Neural crest cell (in vitro differentiated cells): ENCODE data around the gene TTC34. TPM values are rescaled to one million over a fixed set of nuclear protein-coding genes. Genes with fewer than 3 reads are reported as not detected.
A peak's percentile ranks its signal among the peaks of the same experiment; 100 is the strongest.

Experiments used
- DNase-seq: peaks from one replicate; pipeline ENCODE4 v3.0.0; 2021; ENCODE audit warnings: low read depth, mixed read lengths, low spot score
- H3K27ac Mint-ChIP-seq: one replicate; pipeline ENCODE4 v1.8.0; 2021; ENCODE audit warnings: mild to moderate bottlenecking, mixed read lengths; ENCODE audit not compliant: unreplicated experiment
- H3K27me3 Mint-ChIP-seq: 2 replicates; pipeline ENCODE4 v1.8.0; 2021; ENCODE audit warnings: low read depth, mild to moderate bottlenecking, mixed read lengths
- H3K36me3 Mint-ChIP-seq: 2 replicates; pipeline ENCODE4 v1.8.0; 2021; ENCODE audit warnings: low read depth, mild to moderate bottlenecking, mixed read lengths
- H3K4me1 Mint-ChIP-seq: 2 replicates; pipeline ENCODE4 v1.8.0; 2021; ENCODE audit warnings: mixed read lengths
- H3K4me3 Mint-ChIP-seq: one replicate; pipeline ENCODE4 v1.8.0; 2021; ENCODE audit warnings: mild to moderate bottlenecking, mixed read lengths
- H3K9me3 Mint-ChIP-seq: 2 replicates; pipeline ENCODE4 v1.8.0; 2021; ENCODE audit warnings: mixed read lengths
- CTCF ChIP-seq: fragments of 200-600 bp; sonication (generic); conservative IDR thresholded peaks from 2 replicates; pipeline ENCODE4 v1.5.0; 2021; ENCODE audit warnings: antibody characterized with exemption, mild to moderate bottlenecking
- total RNA-seq: library from RNA; stranded (reverse); gene quantifications from 2 replicates; pipeline ENCODE4 v1.2.1, GENCODE V29; 2021

Gene TTC34
- total RNA-seq, 1 donor from 2014 or later = 2.7 TPM

GRCh38 chr1:2640626-2641025, 160.9 kb downstream of the TTC34 start:
- no peak for DNase-seq
- TF ChIP-seq CTCF = no peak
- no peak overlapping the region for H3K27ac Mint-ChIP-seq
- peaks cover 4% of the 10 kb centered on the region for H3K36me3 Mint-ChIP-seq
- no peak overlapping the region for H3K4me3 Mint-ChIP-seq
- peaks cover 4% of the 10 kb centered on the region for H3K4me1 Mint-ChIP-seq
- peaks cover 13% of the 10 kb centered on the region for H3K27me3 Mint-ChIP-seq
- peaks cover 10% of the 10 kb centered on the region for H3K9me3 Mint-ChIP-seq

GRCh38 chr1:2639607-2640521, 161.6 kb downstream of the TTC34 start:
- Mint-ChIP-seq H3K36me3 (peaks cover 4% of the 10 kb centered on the region), H3K27me3 (peaks cover 13% of the 10 kb centered on the region), H3K4me1 (peaks cover 4% of the 10 kb centered on the region), H3K9me3 (peaks cover 10% of the 10 kb centered on the region), H3K4me3 (peak overlapping the region; percentile 49), H3K27ac (no peak overlapping the region)
- TF ChIP-seq CTCF = no peak
- DNase-seq = no peak

- peaks cover 10% of the 10 kb centered on the region for H3K9me3 Mint-ChIP-seq
- H3K4me1 Mint-ChIP-seq = peaks cover 4% of the 10 kb centered on the region
- peaks cover 13% of the 10 kb centered on the region for H3K27me3 Mint-ChIP-seq
- no peak for DNase-seq
- no peak overlapping the region for H3K27ac Mint-ChIP-seq
- H3K4me3 Mint-ChIP-seq = peak overlapping the region; percentile 44
- H3K36me3 Mint-ChIP-seq = peaks cover 4% of the 10 kb centered on the region
- no peak for TF ChIP-seq CTCF
These were observed 162.3 kb downstream of the TTC34 start for GRCh38 chr1:2639203-2639602.

- Mint-ChIP-seq H3K4me3 (peak overlapping the region; percentile 68), H3K4me1 (peaks cover 4% of the 10 kb centered on the region), H3K36me3 (peaks cover 4% of the 10 kb centered on the region)
These were observed 162.9 kb downstream of the TTC34 start for GRCh38 chr1:2638466-2639115.

More at GRCh38 chr1:2638466-2639115, 162.9 kb downstream of the TTC34 start:
- H3K27ac Mint-ChIP-seq = no peak overlapping the region
- DNase-seq = no peak
- peaks cover 13% of the 10 kb centered on the region for H3K27me3 Mint-ChIP-seq
- peaks cover 10% of the 10 kb centered on the region for H3K9me3 Mint-ChIP-seq
- TF ChIP-seq CTCF = no peak
